Osteoblast (primary cell): ENCODE results near the gene ZNF576. TPM values are rescaled to one million over a fixed set of nuclear protein-coding genes. Genes with fewer than 3 reads are reported as not detected.
"Not testable (repeated sequence)": the region's sequence is repeated elsewhere in the genome, so short reads cannot be mapped to it uniquely, and the experiment has no call there.

Source experiments
- DNase-seq: peaks from one replicate; pipeline ENCODE4 v3.0.0; 2011; ENCODE audit warnings: low spot score, mixed read lengths; ENCODE audit not compliant: insufficient read length; ENCODE audit errors: missing footprints
- H2AFZ ChIP-seq: 2 replicates; pipeline ENCODE4 v1.6.0; 2011; ENCODE audit warnings: mild to moderate bottlenecking, low read length
- H3K27ac ChIP-seq: 2 replicates; pipeline ENCODE4 v1.5.1; 2011; ENCODE audit warnings: mild to moderate bottlenecking, low read depth, low read length, moderate library complexity
- H3K27me3 ChIP-seq: 2 replicates; pipeline ENCODE4 v1.6.0; 2012; ENCODE audit warnings: mild to moderate bottlenecking, control low read depth, inconsistent platforms, low read length, moderate library complexity; ENCODE audit not compliant: insufficient read depth
- H3K36me3 ChIP-seq: 2 replicates; pipeline ENCODE4 v1.5.1; 2011; ENCODE audit warnings: mild to moderate bottlenecking, low read length, control low read depth, moderate library complexity; ENCODE audit not compliant: insufficient read depth
- H3K4me1 ChIP-seq: 2 replicates; pipeline ENCODE4 v1.5.1; 2011; ENCODE audit warnings: mild to moderate bottlenecking, low read length, control low read depth, moderate library complexity; ENCODE audit not compliant: insufficient read depth
- H3K4me2 ChIP-seq: 2 replicates; pipeline ENCODE4 v1.6.0; 2011; ENCODE audit warnings: mild to moderate bottlenecking, low read length; ENCODE audit not compliant: insufficient read depth
- H3K4me3 ChIP-seq: fragments of 200-600 bp; sonication (generic); 3 replicates; pipeline ENCODE4 v1.5.1; 2012; ENCODE audit warnings: mild to moderate bottlenecking, low read length, inconsistent platforms; ENCODE audit not compliant: insufficient read depth
- H3K79me2 ChIP-seq: 2 replicates; pipeline ENCODE4 v1.6.0; 2012; ENCODE audit warnings: mild to moderate bottlenecking, low read length, control low read depth, inconsistent platforms; ENCODE audit not compliant: insufficient read depth
- H3K9me3 ChIP-seq: 2 replicates; pipeline ENCODE4 v1.5.1; 2011; ENCODE audit warnings: low read depth, low read length, control low read depth
- H4K20me1 ChIP-seq: 2 replicates; pipeline ENCODE4 v1.6.0; 2012; ENCODE audit warnings: mild to moderate bottlenecking, low read length, control low read depth; ENCODE audit not compliant: insufficient read depth
- CTCF ChIP-seq: IDR thresholded peaks from 2 replicates; pipeline ENCODE4 v1.5.1; 2011; ENCODE audit warnings: mild to moderate bottlenecking, low read depth, low read length, moderate library complexity; ENCODE audit errors: extremely low read depth
- total RNA-seq: library from RNA; depleted of rRNA; stranded (reverse); fragments of >200 nt; gene quantifications from 2 replicates; pipeline ENCODE4 v1.2.3, GENCODE V29; 2012

The ZNF576 gene
- total RNA-seq, 1 donor, result 9.4 TPM

- TF ChIP-seq CTCF, result no peak
- H3K27me3 ChIP-seq, result peaks cover 20% of the 10 kb centered on the region
- no peak for DNase-seq
- H3K4me1 ChIP-seq, result peaks cover 24% of the 10 kb centered on the region
- no peaks in the 10 kb centered on the region for H4K20me1 ChIP-seq
- no peak overlapping the region for H3K27ac ChIP-seq
- no peaks in the 10 kb centered on the region for H3K79me2 ChIP-seq
- no peaks in the 10 kb centered on the region for H3K9me3 ChIP-seq
- peak overlapping the region; percentile 40 for H3K4me3 ChIP-seq
- no peaks in the 10 kb centered on the region for H3K36me3 ChIP-seq
- H3K4me2 ChIP-seq, result peak overlapping the region; percentile 49
- peak overlapping the region; percentile 49 for H2AFZ ChIP-seq
These were observed 38.1 kb downstream of the ZNF576 start for GRCh38 chr19:43634506-43634871.

- peak overlapping the region; percentile 40 for H3K4me3 ChIP-seq
- H3K9me3 ChIP-seq, result no peaks in the 10 kb centered on the region
- H2AFZ ChIP-seq, result peak overlapping the region; percentile 83
These were observed 38.6 kb downstream of the ZNF576 start for GRCh38 chr19:43634872-43635560.

GRCh38 chr19:43635561-43635940 is 39.2 kb downstream of the ZNF576 start:
- not testable (repeated sequence) for H4K20me1 ChIP-seq, DNase-seq, H3K36me3 ChIP-seq, H3K4me3 ChIP-seq, H3K79me2 ChIP-seq, H3K27ac ChIP-seq, H3K9me3 ChIP-seq
- peaks cover 28% of the 10 kb centered on the region for H3K27me3 ChIP-seq
- H2AFZ ChIP-seq, result peak overlapping the region; percentile 83
- H3K4me1 ChIP-seq, result peaks cover 24% of the 10 kb centered on the region
- H3K4me2 ChIP-seq, result peak overlapping the region; percentile 49

More at GRCh38 chr19:43634872-43635560, 38.6 kb downstream of the ZNF576 start:
- no peak for TF ChIP-seq CTCF
- Histone ChIP-seq H3K4me2 (peak overlapping the region; percentile 49), H3K36me3 (no peaks in the 10 kb centered on the region), H3K27ac (no peak overlapping the region), H3K79me2 (no peaks in the 10 kb centered on the region), H4K20me1 (no peaks in the 10 kb centered on the region), H3K4me1 (peaks cover 24% of the 10 kb centered on the region), H3K27me3 (peaks cover 23% of the 10 kb centered on the region)
- no peak for DNase-seq

GRCh38 chr19:43636121-43636683 is 39.8 kb downstream of the ZNF576 start:
- Histone ChIP-seq H3K27ac (no peak overlapping the region), H4K20me1 (no peaks in the 10 kb centered on the region), H3K4me3 (no peak overlapping the region), H3K9me3 (no peaks in the 10 kb centered on the region), H2AFZ (no peak overlapping the region), H3K79me2 (no peaks in the 10 kb centered on the region), H3K27me3 (peaks cover 33% of the 10 kb centered on the region), H3K4me1 (peaks cover 24% of the 10 kb centered on the region), H3K36me3 (no peaks in the 10 kb centered on the region), H3K4me2 (peak overlapping the region; percentile 45)
- DNase-seq, result no peak
- no peak for TF ChIP-seq CTCF
